Right lobe of liver (tissue), 6 donors: Measurements from ENCODE around the gene IFITM10. TPM values are rescaled to one million over a fixed set of nuclear protein-coding genes. Genes with fewer than 3 reads are reported as not detected.
A peak's percentile ranks its signal among the peaks of the same experiment; 100 is the strongest.

Experiments
- ATAC-seq, 4 donors: fragments of 200-7000 bp; cut with Tn5 transposase; one replicate each; pipeline ENCODE4 v1.9.1; 2020; ENCODE audit warnings: mild to moderate bottlenecking in 4 of 4, moderate library complexity in 4 of 4
- DNase-seq, 3 donors: peaks; one replicate each; pipeline ENCODE4 v3.0.0-alpha.2; 2020
- H3K27ac ChIP-seq, 3 donors: fragments of 200-600 bp; one replicate each; pipeline ENCODE4 v1.8.0; 2022
- H3K27me3 ChIP-seq, 2 donors: fragments of 200-600 bp; one replicate each; pipeline ENCODE4 v1.8.0; 2022
- H3K36me3 ChIP-seq, 4 donors: fragments of 200-600 bp; sonication (generic) in 1 of 4; one replicate each; pipeline versions ENCODE4 v1.5.1 to v1.8.0; 2017 to 2022; ENCODE audit warnings: control low read depth in 1 of 4
- H3K4me1 ChIP-seq, 4 donors: fragments of 200-600 bp; sonication (generic) in 1 of 4; one replicate each; pipeline versions ENCODE4 v1.5.1 to v1.8.0; 2017 to 2022; ENCODE audit warnings: control low read depth in 1 of 4
- H3K4me3 ChIP-seq, 3 donors: fragments of 200-600 bp; one replicate each; pipeline ENCODE4 v1.8.0; 2022
- H3K9me3 ChIP-seq, 4 donors: fragments of 200-600 bp; sonication (generic) in 1 of 4; one replicate each; pipeline versions ENCODE4 v1.5.1 to v1.8.0; 2017 to 2022; ENCODE audit warnings: control low read depth in 1 of 4
- CTCF ChIP-seq, 4 donors: fragments of 200-600 bp in 3 of 4; fragments of 450-650 bp in 1 of 4; IDR thresholded peaks; one replicate each; pipeline versions ENCODE4 v1.5.1 to v1.8.0; 2016 to 2022; ENCODE audit warnings: antibody characterized with exemption in 4 of 4, mild to moderate bottlenecking in 2 of 4
- POLR2A ChIP-seq: fragments of 450-650 bp; IDR thresholded peaks from one replicate; pipeline ENCODE4 v1.6.1; 2017; ENCODE audit warnings: antibody characterized with exemption, mild to moderate bottlenecking
- WGBS: methylation state at CpG from one replicate; pipeline ENCODE4 v1.1.6; 2018; ENCODE audit warnings: low coverage, low lambda C conversion rate; ENCODE audit not compliant: insufficient coverage; ENCODE audit errors: missing lambda C conversion rate; 5-methylcytosine and 5-hydroxymethylcytosine counted together
- intact Hi-C, 2 donors: fragments of 100-400 bp; cut with DNase I; formaldehyde crosslinking; loops; one replicate each; pipeline versions ENCODE4 v1.11.2 to v1.14.1; 2022
- total RNA-seq, 6 experiments: library from RNA; depleted of rRNA in 2 of 6; stranded (reverse); fragments of >200 nt in 2 of 6; fragmentation: NEBNext Ultra II Directional in 3 of 6; extraction: Animal tissue kit (Norgen Biotek cat#: 25700) in 3 of 6; gene quantifications; one replicate each; pipeline versions ENCODE4 v1.1.0 to v1.2.4, GENCODE V29; 2016 to 2023
- donor health status: DM: no; HTN: yes; CAD: no.
- donor health status: DM: no; HTN: no; CAD: no.
- donor health status: DM: no; HTN: no; CAD: no.
- donor health status: DM: no; HTN: yes; CAD: no.
- donor health status: DM: no; HTN: yes; CAD: no.

Gene IFITM10
- total RNA-seq, 6 experiments from 2014 or later = 1.3 to 11.4 (median 6.7) TPM

- peak in 1 of 3 donors; percentile 44 for DNase-seq
- WGBS = 72% methylated on average over 10 of the region's 23 CpGs
Measured at GRCh38 chr11:1784761-1785650, 34.6 kb upstream of the IFITM10 start.

GRCh38 chr11:1783725-1784529, 33.5 kb upstream of the IFITM10 start:
- no peak for ATAC-seq
- H3K27ac ChIP-seq = no peak overlapping the region
- no peaks in the 10 kb centered on the region for H3K9me3 ChIP-seq
- H3K27me3 ChIP-seq = no peaks in the 10 kb centered on the region
- 68% methylated on average over 7 of the region's 24 CpGs for WGBS
- DNase-seq = no peak
- H3K4me3 ChIP-seq = no peak overlapping the region
- TF ChIP-seq POLR2A = no peak
- no peak for TF ChIP-seq CTCF (IDR thresholded peaks at IDR 0.05)
- intact Hi-C loops = no loop called here
- H3K36me3 ChIP-seq = no peaks in the 10 kb centered on the region
- no peaks in the 10 kb centered on the region for H3K4me1 ChIP-seq

More at GRCh38 chr11:1784761-1785650, 34.6 kb upstream of the IFITM10 start:
- H3K27ac ChIP-seq = no peak overlapping the region
- H3K4me3 ChIP-seq = no peak overlapping the region
- H3K27me3 ChIP-seq = no peaks in the 10 kb centered on the region
- H3K9me3 ChIP-seq = no peaks in the 10 kb centered on the region
- intact Hi-C loops = no loop called here
- TF ChIP-seq CTCF (IDR thresholded peaks at IDR 0.05) (no peak), POLR2A (no peak)
- no peaks in the 10 kb centered on the region for H3K4me1 ChIP-seq
- ATAC-seq = no peak
- H3K36me3 ChIP-seq = no peaks in the 10 kb centered on the region

- peak in 2 of 4 donors; percentile 24 to 60 for ATAC-seq
- Histone ChIP-seq H3K27ac (no peak overlapping the region), H3K4me3 (no peak overlapping the region), H3K9me3 (no peaks in the 10 kb centered on the region), H3K27me3 (no peaks in the 10 kb centered on the region), H3K4me1 (no peaks in the 10 kb centered on the region), H3K36me3 (no peaks in the 10 kb centered on the region)
- 60% methylated on average over 8 of the region's 20 CpGs for WGBS
- peak in 2 of 3 donors; percentile 31 to 42 for DNase-seq
- intact Hi-C loops = no loop called here
- TF ChIP-seq POLR2A = no peak
- TF ChIP-seq CTCF (IDR thresholded peaks at IDR 0.05) = no peak
Measured at GRCh38 chr11:1782831-1783724, 32.7 kb upstream of the IFITM10 start.

- H3K4me1 ChIP-seq = no peaks in the 10 kb centered on the region
- H3K36me3 ChIP-seq = no peaks in the 10 kb centered on the region
- WGBS = 44% methylated on average over 4 of the region's 13 CpGs
- ATAC-seq (peak in 3 of 4 donors; percentile 10 to 48 (median 31)), DNase-seq (peak in 2 of 3 donors; percentile 25 to 45)
- TF ChIP-seq CTCF (IDR thresholded peaks at IDR 0.05) = no peak
- no peaks in the 10 kb centered on the region for H3K9me3 ChIP-seq
- no peak overlapping the region for H3K4me3 ChIP-seq
- H3K27me3 ChIP-seq = no peaks in the 10 kb centered on the region
- peak overlapping the region in 1 of 3 donors; percentile 24 for H3K27ac ChIP-seq
- intact Hi-C loops = no loop called here
Measured at GRCh38 chr11:1782031-1782590, 31.7 kb upstream of the IFITM10 start.
